Pancreas (tissue), 10 donors: ENCODE data around the gene MYH10. TPM values are rescaled to one million over a fixed set of nuclear protein-coding genes. Genes with fewer than 3 reads are reported as not detected.
"Not testable (repeated sequence)": the region's sequence is repeated elsewhere in the genome, so short reads cannot be mapped to it uniquely, and the experiment has no call there.

Experiments used
- ATAC-seq, 4 donors: fragments of 200-7000 bp; cut with Tn5 transposase; one replicate each; pipeline versions ENCODE4 v1.8.0 to v1.9.1; 2020; ENCODE audit warnings: mild to moderate bottlenecking in 4 of 4, moderate library complexity in 4 of 4
- DNase-seq, 6 donors: peaks; one replicate each; pipeline ENCODE4 v3.0.0-alpha.2; 2020
- FAIRE-seq: peaks from 2 replicates; lab custom pipeline; 2012; peaks lifted over from hg19 to GRCh38; lab: Jason Lieb, UNC
- H3K27ac ChIP-seq, 4 donors: fragments of 200-600 bp; sonication (generic); 1 replicate in 3 of 4; 2 replicates in 1 of 4; pipeline versions ENCODE4 v1.5.0 to v1.8.0; 2020
- H3K27me3 ChIP-seq, 4 donors: fragments of 200-600 bp; one replicate each; pipeline ENCODE4 v1.8.0; 2021
- H3K36me3 ChIP-seq, 3 donors: fragments of 200-600 bp; sonication (generic) in 1 of 3; one replicate each; pipeline versions ENCODE4 v1.5.0 to v1.8.0; 2020 to 2021
- H3K4me1 ChIP-seq, 3 donors: fragments of 200-600 bp; one replicate each; pipeline ENCODE4 v1.8.0; 2021
- H3K4me3 ChIP-seq, 4 donors: fragments of 200-600 bp; sonication (generic) in 2 of 4; one replicate each; pipeline versions ENCODE4 v1.5.0 to v1.8.0; 2020 to 2021
- H3K9me3 ChIP-seq, 4 donors: fragments of 200-600 bp; one replicate each; pipeline ENCODE4 v1.8.0; 2021
- CTCF ChIP-seq, 4 donors: fragments of 200-600 bp; sonication (generic) in 3 of 4; IDR thresholded peaks; one replicate each; pipeline versions ENCODE4 v1.5.0 to v1.8.0; 2021; ENCODE audit warnings: antibody characterized with exemption in 4 of 4
- WGBS, 2 donors: extraction: QIAGEN DNeasy Blood & Tissue Kit; methylation state at CpG; one replicate each; pipeline ENCODE4 v1.1.7; 2013; 5-methylcytosine and 5-hydroxymethylcytosine counted together
- intact Hi-C, 3 donors: fragments of 100-400 bp; cut with DNase I; formaldehyde crosslinking; loops; one replicate each; pipeline versions ENCODE4 v1.11.1 to v1.14.2; 2022
- polyA plus RNA-seq, 2 donors: library from polyadenylated mRNA; stranded (reverse); fragments of 200-250 nt; gene quantifications; one replicate each; pipeline ENCODE4 v1.2.3, GENCODE V29; 2013
- total RNA-seq, 6 donors: library from RNA; stranded (reverse); fragmentation: NEBNext Ultra II Directional in 4 of 6; extraction: Animal tissue kit (Norgen Biotek cat#: 25700) in 4 of 6; gene quantifications; one replicate each; pipeline versions ENCODE4 v1.2.1 to v1.2.4, GENCODE V29; 2021 to 2023
- donor health status: healthy with polysubstance abuse.
- donor health status: DM: no; HTN: no; CAD: no; lungs with moderate emphysema.
- donor health status: DM: no; HTN: no; CAD: no.
- donor health status: control.
- donor health status: control.
- donor health status: Bipolar disorder and iron deficiency.
- donor health status: DM: yes; HTN: yes; CAD: no.
- donor health status: DM: no; HTN: no; CAD: no.
- donor health status: DM: no; HTN: no; CAD: no.
- donor health status: DM: yes; HTN: yes; CAD: no.

Gene MYH10
- total and polyA plus RNA-seq, 8 donors: 4.6 to 28.0 (median 11.3) TPM

- Histone ChIP-seq H3K4me3 (no peak overlapping the region), H3K36me3 (no peaks in the 10 kb centered on the region), H3K27ac (no peak overlapping the region), H3K27me3 (peaks cover 0 to 4% (median 0%) of the 10 kb centered on the region in 4 donors), H3K9me3 (no peaks in the 10 kb centered on the region), H3K4me1 (no peaks in the 10 kb centered on the region)
- FAIRE-seq (no peak), ATAC-seq (no peak), DNase-seq (no peak)
- no peak for TF ChIP-seq CTCF (IDR thresholded peaks at IDR 0.05)
- 90 to 98% methylated on average over 2 of the region's 2 CpGs for WGBS, 2 donors
- intact Hi-C loops: no loop called here
These were observed 35.2 kb upstream of the MYH10 start for GRCh38 chr17:8665684-8666083.

- Histone ChIP-seq H3K36me3 (no peaks in the 10 kb centered on the region), H3K9me3 (no peaks in the 10 kb centered on the region), H3K4me3 (no peak overlapping the region), H3K27me3 (peaks cover 0 to 4% (median 0%) of the 10 kb centered on the region in 4 donors), H3K27ac (no peak overlapping the region), H3K4me1 (no peaks in the 10 kb centered on the region)
- intact Hi-C loops: no loop called here
- no peak for FAIRE-seq
- TF ChIP-seq CTCF (IDR thresholded peaks at IDR 0.05): no peak
- 85 to 91% methylated on average over 12 of the region's 12 CpGs for WGBS, 2 donors
- DNase-seq: no peak
- no peak for ATAC-seq
These were observed 34.1 kb upstream of the MYH10 start for GRCh38 chr17:8664456-8665126.

- DNase-seq (no peak), ATAC-seq (no peak), FAIRE-seq (no peak)
- no peaks in the 10 kb centered on the region for H3K4me1 ChIP-seq
- peaks cover 0 to 4% (median 0%) of the 10 kb centered on the region in 4 donors for H3K27me3 ChIP-seq
- intact Hi-C loops: no loop called here
- TF ChIP-seq CTCF (IDR thresholded peaks at IDR 0.05): no peak
- H3K4me3 ChIP-seq: no peak overlapping the region
- 79 to 89% methylated on average over 5 of the region's 5 CpGs for WGBS, 2 donors
- no peaks in the 10 kb centered on the region for H3K36me3 ChIP-seq
- H3K9me3 ChIP-seq: no peaks in the 10 kb centered on the region
- no peak overlapping the region for H3K27ac ChIP-seq
These were observed 32.4 kb upstream of the MYH10 start for GRCh38 chr17:8662973-8663372.

GRCh38 chr17:8662076-8662831 is 31.7 kb upstream of the MYH10 start:
- no peak for TF ChIP-seq CTCF (IDR thresholded peaks at IDR 0.05)
- no peaks in the 10 kb centered on the region for H3K4me1 ChIP-seq
- no peaks in the 10 kb centered on the region for H3K36me3 ChIP-seq
- ATAC-seq (no peak), FAIRE-seq (no peak), DNase-seq (no peak)
- no peak overlapping the region for H3K27ac ChIP-seq
- H3K4me3 ChIP-seq: no peak overlapping the region
- WGBS, 2 donors: 64 to 74% methylated on average over 4 of the region's 4 CpGs
- peaks cover 0 to 4% (median 0%) of the 10 kb centered on the region in 4 donors for H3K27me3 ChIP-seq
- H3K9me3 ChIP-seq: no peaks in the 10 kb centered on the region
- intact Hi-C loops: no loop called here

- intact Hi-C loops, H3K36me3 ChIP-seq, DNase-seq, H3K27ac ChIP-seq, ATAC-seq, H3K4me3 ChIP-seq, H3K4me1 ChIP-seq, FAIRE-seq, H3K9me3 ChIP-seq, H3K27me3 ChIP-seq: not testable (repeated sequence)
These were observed 30.2 kb upstream of the MYH10 start for GRCh38 chr17:8660709-8661108.
